Measurements from ENCODE around the gene DCUN1D5. TPM values are rescaled to one million over a fixed set of nuclear protein-coding genes. Genes with fewer than 3 reads are reported as not detected.

The DCUN1D5 gene
- 65.3 and 81.5 TPM in 2 replicates for total RNA-seq
- polyA plus RNA-seq (2012): 41.8 TPM

DNA sequence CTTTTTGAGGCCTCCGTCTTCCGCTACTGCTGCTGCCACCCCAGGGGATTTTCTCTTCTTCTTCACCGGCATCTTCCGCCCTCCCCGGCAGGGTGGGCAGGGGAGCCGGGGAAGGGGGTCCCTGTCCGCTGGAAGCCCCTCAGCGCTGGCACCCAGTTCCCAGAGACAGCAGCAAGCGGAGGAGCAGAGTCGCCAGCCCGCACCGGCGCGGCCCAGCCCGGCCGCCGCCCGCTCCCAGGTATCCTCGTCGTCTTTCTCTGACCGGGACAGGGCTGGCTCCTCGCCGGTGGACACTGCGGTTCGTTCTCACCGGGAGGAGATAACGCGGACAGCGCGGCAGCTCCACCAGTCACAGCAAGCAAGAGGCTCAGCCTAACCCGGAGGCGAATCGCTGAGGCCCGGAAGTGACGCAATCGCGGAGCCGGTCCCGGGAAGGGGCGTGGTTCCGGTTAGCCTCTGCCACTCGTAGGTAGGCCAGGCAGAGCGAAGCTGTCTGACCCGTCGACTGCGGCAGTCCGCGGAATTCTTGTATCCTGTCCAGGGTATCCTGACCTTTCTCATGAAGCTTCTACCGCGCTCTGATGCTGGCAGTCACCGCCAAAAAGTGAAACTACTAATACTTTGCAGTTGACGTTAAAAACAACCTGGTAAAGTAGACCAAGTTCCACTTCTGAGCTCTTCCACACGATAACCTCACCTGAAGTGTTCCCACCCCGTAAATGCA, at the start of gene DCUN1D5:
Gene DCUN1D5 (minus strand): TSS at position 360 of the 724 bp plus-strand sequence. CDS start 288 bp downstream, at position 72.
- DNase-seq (ENCODE audit: low read depth): peak; percentile 95

GRCh38 chr11:103125462-103125861, 33.5 kb upstream of the DCUN1D5 start:
- DNase-seq (ENCODE audit: low read depth): no peak

DNA sequence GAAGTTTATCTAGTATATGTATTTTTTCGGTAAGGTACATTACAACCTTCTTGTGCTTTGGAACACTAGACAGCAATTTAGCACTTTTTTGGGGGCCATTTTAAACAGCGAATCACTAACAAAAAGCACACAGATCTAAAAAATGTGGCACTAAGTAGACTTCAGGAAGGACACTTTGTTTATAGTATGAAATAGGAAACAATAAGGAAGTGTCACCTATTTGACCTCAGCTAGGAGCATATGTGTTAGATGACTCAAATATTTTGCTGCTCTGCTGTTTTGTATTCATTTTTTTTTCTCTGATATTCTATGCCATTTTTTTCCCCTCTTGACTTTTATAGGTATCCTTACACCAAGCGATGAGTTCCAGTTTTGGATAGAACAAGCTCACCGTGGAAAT, 22.9 kb upstream of the DCUN1D5 start:
- no peak for DNase-seq (ENCODE audit: low read depth)

GRCh38 chr11:103112364-103112763, 20.4 kb upstream of the DCUN1D5 start:
- no peak for DNase-seq (ENCODE audit: low read depth)

GRCh38 chr11:103111400-103111799, 19.4 kb upstream of the DCUN1D5 start:
- DNase-seq (ENCODE audit: low read depth): no peak

DNA sequence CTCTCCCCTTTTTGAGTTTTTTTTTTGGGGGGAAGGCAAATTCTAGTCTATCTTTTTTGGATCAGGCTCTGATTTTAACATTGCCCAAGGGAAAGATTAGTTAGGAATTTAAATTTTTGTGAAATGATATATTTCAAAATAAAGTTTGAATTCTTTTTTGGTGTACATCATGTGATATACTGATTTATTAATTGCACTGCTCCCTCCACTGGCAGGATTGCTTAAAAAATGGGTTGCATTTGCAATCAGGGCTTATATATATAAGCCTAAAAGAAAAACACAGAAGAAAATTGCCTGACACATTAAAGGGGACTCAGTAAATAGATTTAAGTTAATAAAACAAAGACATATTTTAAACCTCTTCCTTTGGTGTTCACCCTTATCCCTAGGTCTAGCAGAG, 18.4 kb upstream of the DCUN1D5 start:
- DNase-seq (ENCODE audit: low read depth): peak; percentile 40

- DNase-seq (ENCODE audit: low read depth): peak; percentile 26
Measured at GRCh38 chr11:103109818-103110388, 17.9 kb upstream of the DCUN1D5 start.

- DNase-seq (ENCODE audit: low read depth): peak; percentile 93
Measured at GRCh38 chr11:103108933-103109817, 17.2 kb upstream of the DCUN1D5 start, which contains the start of gene DYNC2H1. Gene DYNC2H1, plus strand, starts transcription at chr11:103109426. Its CDS starts 149 bp downstream, at chr11:103109575.

DNA sequence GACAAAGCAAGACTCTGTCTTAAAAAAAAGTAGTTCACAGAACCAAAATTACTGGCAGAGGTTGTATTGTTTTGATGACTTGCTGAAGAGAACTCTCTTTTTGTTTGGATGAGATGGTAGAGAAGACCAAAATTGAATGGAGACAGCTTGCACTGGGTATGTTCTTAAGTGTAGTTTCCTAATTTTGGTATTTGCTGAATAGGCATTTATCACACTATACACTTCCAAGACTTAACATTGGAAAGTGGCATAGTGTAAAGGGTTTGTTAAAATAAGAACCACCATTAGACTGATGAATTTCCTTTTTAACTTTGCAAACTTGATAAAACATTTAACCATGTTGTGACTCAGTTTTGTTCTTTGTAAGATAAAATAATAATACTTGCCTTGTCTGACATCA, 5.3 kb upstream of the DCUN1D5 start:
- no peak for DNase-seq (ENCODE audit: low read depth)

DNA sequence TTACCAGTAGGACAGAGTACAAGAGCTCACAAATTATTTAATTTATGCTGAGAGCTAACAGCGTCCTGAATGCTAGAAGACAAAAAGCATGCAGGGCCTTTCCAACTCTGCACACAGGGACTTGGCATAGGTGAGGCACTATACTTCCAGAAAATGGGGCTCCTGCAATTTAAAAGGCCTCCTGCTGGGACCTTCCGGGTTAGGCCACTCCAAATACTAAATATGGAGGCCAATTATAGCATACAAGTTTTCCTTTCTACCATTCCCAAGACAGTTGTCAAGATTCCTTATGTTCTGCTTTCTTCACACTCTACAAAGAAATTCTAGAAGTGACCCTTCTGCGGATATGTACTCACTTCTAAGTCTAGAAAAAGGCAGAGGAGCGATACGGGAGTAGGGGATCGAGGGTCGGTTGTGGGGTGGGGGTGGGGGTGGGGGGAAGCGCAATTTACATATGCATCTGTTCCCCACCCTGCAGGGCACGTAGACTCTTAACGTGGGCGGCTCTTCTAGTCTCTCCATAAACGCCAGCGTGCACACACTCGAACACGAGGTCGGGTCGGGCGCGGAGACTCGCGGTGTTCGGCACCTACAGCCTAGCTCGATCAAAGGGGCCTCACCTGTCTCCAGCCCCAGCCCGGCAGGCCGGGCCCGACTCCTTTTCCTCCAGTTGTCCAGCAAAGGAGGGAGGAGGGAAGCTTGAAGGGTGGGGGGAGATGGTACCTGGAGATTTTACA, 728 bp downstream of the DCUN1D5 start:
- peak; percentile 30 for DNase-seq (ENCODE audit: low read depth)

DNA sequence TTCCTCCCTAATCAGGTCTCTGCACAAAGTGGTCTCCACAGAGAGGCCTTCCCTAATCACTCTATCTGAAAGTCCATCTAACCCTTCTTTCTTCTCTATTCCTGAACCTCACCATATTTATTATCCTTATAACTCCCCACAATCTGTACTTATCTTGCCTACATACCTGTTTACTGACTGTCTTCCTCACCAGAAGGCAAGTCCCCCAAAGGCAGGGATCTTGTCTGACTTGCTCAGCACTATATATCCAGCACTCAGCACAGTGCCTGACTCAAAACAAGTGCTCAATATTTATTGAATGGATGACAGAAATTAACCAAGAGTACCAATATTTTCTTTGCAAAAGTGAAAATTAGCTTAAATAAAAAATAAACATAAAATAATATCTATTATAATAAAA, 5.5 kb downstream of the DCUN1D5 start:
- no peak for DNase-seq (ENCODE audit: low read depth)

GRCh38 chr11:103085758-103086365, 6.1 kb downstream of the DCUN1D5 start:
- DNase-seq (ENCODE audit: low read depth): no peak

DNA sequence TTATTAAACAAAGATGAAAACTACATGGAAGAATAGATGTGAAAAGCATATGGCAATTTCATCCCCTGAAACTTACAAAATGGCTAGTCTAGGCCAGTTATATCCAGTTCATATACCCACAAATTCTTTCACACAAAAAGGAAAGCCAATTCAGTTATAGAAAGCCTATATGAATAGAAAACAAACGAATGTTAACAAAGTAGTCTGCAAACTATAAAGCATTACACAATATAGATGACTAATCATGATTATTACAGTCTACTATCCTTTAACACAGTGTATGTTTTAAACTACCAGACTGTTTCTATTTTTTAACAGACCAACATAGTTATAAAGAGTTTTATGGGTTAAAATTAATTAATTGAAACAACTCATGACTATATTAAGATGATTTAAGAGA, 12.1 kb downstream of the DCUN1D5 start:
- DNase-seq (ENCODE audit: low read depth): no peak

GRCh38 chr11:103078710-103079109, 13.2 kb downstream of the DCUN1D5 start:
- no peak for DNase-seq (ENCODE audit: low read depth)

- no peak for DNase-seq (ENCODE audit: low read depth)
Measured at GRCh38 chr11:103077554-103077953, 14.4 kb downstream of the DCUN1D5 start.

DNA sequence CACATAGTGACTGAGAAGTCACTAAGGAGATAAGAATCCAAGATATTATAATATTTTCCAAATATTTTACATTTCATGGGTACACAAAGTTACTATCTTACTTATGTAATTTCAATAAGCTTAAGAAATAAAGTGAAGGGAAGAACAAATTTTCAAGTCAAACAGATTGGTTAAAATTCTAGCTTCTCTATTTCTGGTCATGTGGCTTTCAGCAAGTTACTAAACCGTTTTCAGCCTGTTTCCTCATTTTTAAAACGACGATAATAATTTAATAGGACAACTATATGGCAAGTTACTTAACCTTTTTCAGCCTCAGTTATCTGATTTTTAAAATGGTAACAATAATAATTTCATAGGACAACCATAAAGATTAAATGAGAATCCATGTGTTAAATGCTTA, 15.6 kb downstream of the DCUN1D5 start:
- DNase-seq (ENCODE audit: low read depth): no peak

DNA sequence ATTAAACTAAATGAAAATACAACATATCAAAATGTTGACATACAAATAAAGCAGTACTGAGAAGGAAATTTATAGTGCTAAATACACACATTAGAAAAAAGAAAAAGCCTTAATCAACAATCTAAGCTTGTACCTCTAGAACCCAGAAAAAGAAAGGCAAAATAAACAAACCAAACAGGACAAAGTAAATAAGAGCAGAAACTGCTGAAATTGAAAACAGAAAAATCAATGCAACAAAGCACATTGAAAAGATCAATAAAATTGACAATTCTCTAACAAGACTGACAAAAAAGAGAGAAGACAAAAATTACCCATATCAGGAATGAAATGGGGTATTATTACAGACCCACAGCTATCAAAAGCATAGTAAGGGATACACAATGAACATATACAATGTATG, 21.0 kb downstream of the DCUN1D5 start:
- DNase-seq (ENCODE audit: low read depth): no peak

DNA sequence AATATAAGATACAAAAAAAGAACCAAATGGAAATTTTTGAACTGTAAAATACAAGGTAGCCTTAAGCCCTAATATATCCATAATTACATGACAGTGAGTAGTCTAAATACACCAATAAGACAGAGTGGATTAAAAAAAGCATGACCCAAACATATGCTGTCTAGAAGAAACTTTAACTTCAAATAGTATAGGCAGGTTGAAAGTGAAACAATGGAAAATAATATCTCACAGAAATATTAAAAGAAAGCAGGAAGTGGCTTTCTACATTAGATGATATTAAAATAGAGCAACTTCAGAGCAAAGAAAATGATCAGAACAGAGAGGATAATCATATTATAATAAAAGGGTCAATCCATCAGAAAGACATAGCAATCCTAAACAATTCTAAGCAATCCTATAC, 21.8 kb downstream of the DCUN1D5 start:
- DNase-seq (ENCODE audit: low read depth): no peak

- DNase-seq (ENCODE audit: low read depth): no peak
Measured at GRCh38 chr11:103069367-103069766, 22.6 kb downstream of the DCUN1D5 start.

DNA sequence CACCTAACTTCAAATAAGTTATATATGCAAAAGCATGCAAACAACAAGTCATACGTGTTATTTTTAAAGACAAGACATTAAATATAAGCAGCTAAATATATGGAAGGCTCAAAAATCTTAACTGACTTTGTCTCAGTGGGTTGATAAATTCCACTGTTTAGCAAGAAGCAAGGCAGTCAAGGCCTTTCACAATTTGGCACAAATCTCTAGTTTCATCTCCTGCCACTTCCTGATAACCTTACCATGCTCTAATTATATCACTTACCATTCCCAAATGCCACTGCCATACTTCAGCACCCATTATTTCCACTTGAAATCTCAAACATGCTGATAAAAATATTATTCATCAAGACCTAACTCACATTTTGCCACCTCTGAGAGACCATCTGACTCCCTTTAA, 24.8 kb downstream of the DCUN1D5 start:
- no peak for DNase-seq (ENCODE audit: low read depth)

GRCh38 chr11:103061656-103062055, 30.3 kb downstream of the DCUN1D5 start:
- no peak for DNase-seq (ENCODE audit: low read depth)

Measured in myocyte (in vitro differentiated cells).